IMR-90 (cell line): ENCODE results near the gene FXN.

Experiments
- BHLHE40 ChIP-seq: fragments of 150-350 bp; IDR thresholded peaks from 2 replicates; pipeline ENCODE4 v1.6.1; 2016; ENCODE audit warnings: mild to moderate bottlenecking, low read depth, low read length
- CEBPB ChIP-seq: IDR thresholded peaks from 2 replicates; pipeline ENCODE4 v1.6.1; 2012; ENCODE audit warnings: low read depth, low read length, improper control_type of control experiment
- CHD1 ChIP-seq: IDR thresholded peaks from 2 replicates; pipeline ENCODE4 v1.6.1; 2012; ENCODE audit warnings: low read depth, low read length, improper control_type of control experiment
- MXI1 ChIP-seq: IDR thresholded peaks from 2 replicates; pipeline ENCODE4 v1.6.1; 2012; ENCODE audit warnings: low read depth, mild to moderate bottlenecking, low read length, moderate library complexity, borderline replicate concordance
- POLR2A ChIP-seq: IDR thresholded peaks from 2 replicates; pipeline ENCODE4 v1.6.1; 2012; ENCODE audit warnings: mild to moderate bottlenecking, low read depth, low read length
- RAD21 ChIP-seq: IDR thresholded peaks from 2 replicates; pipeline ENCODE4 v1.6.1; 2012; ENCODE audit warnings: low read length, improper control_type of control experiment
- RCOR1 ChIP-seq: IDR thresholded peaks from 2 replicates; pipeline ENCODE4 v1.6.1; 2012; ENCODE audit warnings: mild to moderate bottlenecking, low read length, improper control_type of control experiment; ENCODE audit not compliant: insufficient replicate concordance
- RFX5 ChIP-seq: IDR thresholded peaks from 2 replicates; pipeline ENCODE4 v1.8.0; 2012; ENCODE audit warnings: low read depth, mild to moderate bottlenecking, low read length, moderate library complexity
- SMC3 ChIP-seq: fragments of 150-350 bp; IDR thresholded peaks from 2 replicates; pipeline ENCODE4 v1.6.1; 2016; ENCODE audit warnings: low read depth, mild to moderate bottlenecking, antibody characterized with exemption, low read length, moderate library complexity
- TF ChIP-seq, protein P1 (sequence below): conservative IDR thresholded peaks from 2 replicates; pipeline ENCODE4 v1.5.1; 2012; ENCODE audit warnings: mild to moderate bottlenecking, low read depth, low read length, improper control_type of control experiment
- TF ChIP-seq, protein P2 (sequence below): fragments of 150-350 bp; IDR thresholded peaks from 2 replicates; pipeline ENCODE4 v1.6.1; 2017; ENCODE audit warnings: mild to moderate bottlenecking, antibody characterized with exemption, low read length, low read depth
- TF ChIP-seq, protein P3 (sequence below): fragments of 150-350 bp; IDR thresholded peaks from 2 replicates; pipeline ENCODE4 v1.6.1; 2016; ENCODE audit warnings: low read depth, mild to moderate bottlenecking, low read length, moderate library complexity, borderline replicate concordance

DNA sequence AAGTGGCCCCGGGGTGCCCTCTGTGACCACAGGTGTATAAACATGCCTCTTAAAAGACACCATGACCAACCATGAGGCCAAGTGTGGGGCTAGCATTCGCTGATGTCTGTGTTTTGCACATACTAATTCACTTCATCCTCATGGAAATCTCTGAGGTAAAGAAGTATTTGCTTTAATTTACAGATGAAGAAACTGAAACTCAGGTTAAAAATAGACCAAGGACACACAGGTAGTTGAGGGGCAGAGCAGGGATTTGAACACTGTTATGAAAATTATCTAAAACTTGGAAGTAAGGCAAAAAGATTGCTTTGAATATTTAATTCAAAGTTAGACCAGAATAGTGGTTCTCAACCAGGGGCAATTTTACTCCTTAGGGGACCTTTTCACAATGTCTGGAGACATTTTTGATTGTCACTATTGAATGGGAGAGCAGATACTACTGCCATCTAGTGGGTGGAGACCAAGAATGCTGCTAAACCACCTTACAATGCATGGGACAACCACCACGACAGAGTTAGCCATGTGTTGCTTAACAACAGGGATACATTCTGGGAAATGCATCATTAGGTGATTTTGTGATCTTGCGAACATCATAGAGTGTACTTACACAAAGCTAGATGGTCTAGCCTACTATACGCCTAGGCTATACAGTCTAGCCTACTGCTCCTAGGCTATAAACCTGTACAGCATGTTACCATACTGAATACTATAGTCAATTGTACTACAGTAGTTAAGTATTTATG lies 8.0 kb upstream of the FXN start:
- TF ChIP-seq POLR2A (no peak), RFX5 (no peak), SMC3 (peak; percentile 39; the same call in 1 of the 2 replicates), RAD21 (peak; percentile 53), MXI1 (no peak), RCOR1 (no peak), CEBPB (peak; percentile 36; the same call in 1 of the 2 replicates), BHLHE40 (no peak), CHD1 (no peak)
- TF ChIP-seq, protein P1, sequence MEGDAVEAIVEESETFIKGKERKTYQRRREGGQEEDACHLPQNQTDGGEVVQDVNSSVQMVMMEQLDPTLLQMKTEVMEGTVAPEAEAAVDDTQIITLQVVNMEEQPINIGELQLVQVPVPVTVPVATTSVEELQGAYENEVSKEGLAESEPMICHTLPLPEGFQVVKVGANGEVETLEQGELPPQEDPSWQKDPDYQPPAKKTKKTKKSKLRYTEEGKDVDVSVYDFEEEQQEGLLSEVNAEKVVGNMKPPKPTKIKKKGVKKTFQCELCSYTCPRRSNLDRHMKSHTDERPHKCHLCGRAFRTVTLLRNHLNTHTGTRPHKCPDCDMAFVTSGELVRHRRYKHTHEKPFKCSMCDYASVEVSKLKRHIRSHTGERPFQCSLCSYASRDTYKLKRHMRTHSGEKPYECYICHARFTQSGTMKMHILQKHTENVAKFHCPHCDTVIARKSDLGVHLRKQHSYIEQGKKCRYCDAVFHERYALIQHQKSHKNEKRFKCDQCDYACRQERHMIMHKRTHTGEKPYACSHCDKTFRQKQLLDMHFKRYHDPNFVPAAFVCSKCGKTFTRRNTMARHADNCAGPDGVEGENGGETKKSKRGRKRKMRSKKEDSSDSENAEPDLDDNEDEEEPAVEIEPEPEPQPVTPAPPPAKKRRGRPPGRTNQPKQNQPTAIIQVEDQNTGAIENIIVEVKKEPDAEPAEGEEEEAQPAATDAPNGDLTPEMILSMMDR, result peak; percentile 67
- TF ChIP-seq, protein P2, sequence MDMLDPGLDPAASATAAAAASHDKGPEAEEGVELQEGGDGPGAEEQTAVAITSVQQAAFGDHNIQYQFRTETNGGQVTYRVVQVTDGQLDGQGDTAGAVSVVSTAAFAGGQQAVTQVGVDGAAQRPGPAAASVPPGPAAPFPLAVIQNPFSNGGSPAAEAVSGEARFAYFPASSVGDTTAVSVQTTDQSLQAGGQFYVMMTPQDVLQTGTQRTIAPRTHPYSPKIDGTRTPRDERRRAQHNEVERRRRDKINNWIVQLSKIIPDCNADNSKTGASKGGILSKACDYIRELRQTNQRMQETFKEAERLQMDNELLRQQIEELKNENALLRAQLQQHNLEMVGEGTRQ, result no peak
- TF ChIP-seq, protein P3, sequence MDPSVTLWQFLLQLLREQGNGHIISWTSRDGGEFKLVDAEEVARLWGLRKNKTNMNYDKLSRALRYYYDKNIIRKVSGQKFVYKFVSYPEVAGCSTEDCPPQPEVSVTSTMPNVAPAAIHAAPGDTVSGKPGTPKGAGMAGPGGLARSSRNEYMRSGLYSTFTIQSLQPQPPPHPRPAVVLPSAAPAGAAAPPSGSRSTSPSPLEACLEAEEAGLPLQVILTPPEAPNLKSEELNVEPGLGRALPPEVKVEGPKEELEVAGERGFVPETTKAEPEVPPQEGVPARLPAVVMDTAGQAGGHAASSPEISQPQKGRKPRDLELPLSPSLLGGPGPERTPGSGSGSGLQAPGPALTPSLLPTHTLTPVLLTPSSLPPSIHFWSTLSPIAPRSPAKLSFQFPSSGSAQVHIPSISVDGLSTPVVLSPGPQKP, result no peak
